Lung microvascular endothelial cell (primary cell): ENCODE measurements around the gene KRT34. TPM values are rescaled to one million over a fixed set of nuclear protein-coding genes. Genes with fewer than 3 reads are reported as not detected.
"Not testable (repeated sequence)": the region's sequence is repeated elsewhere in the genome, so short reads cannot be mapped to it uniquely, and the experiment has no call there.

Experiments used
- DNase-seq, 2 donors: peaks; one replicate each; pipeline versions ENCODE4 v3.0.0 to v3.0.0-alpha.2; 2010; ENCODE audit warnings: low read depth in 2 of 2
- total RNA-seq: library from RNA; depleted of rRNA; stranded (reverse); fragments of >200 nt; gene quantifications from 2 replicates; pipeline ENCODE4 v1.2.1, GENCODE V29; 2014

The KRT34 gene
- total RNA-seq, 1 donor from 2014 or later: not detected

GRCh38 chr17:41367426-41368075 lies 14.6 kb downstream of the KRT34 start:
- no peak for DNase-seq

- DNase-seq: no peak
Measured at GRCh38 chr17:41366070-41366469, 16.0 kb downstream of the KRT34 start.

- no peak for DNase-seq
Measured at GRCh38 chr17:41363881-41364280, 18.2 kb downstream of the KRT34 start.

GRCh38 chr17:41360296-41360995 lies 21.7 kb downstream of the KRT34 start:
- DNase-seq: no peak

- no peak for DNase-seq
Measured at GRCh38 chr17:41354536-41354935, 27.6 kb downstream of the KRT34 start.

GRCh38 chr17:41352597-41353366 lies 29.3 kb downstream of the KRT34 start:
- no peak for DNase-seq

- DNase-seq: no peak
Measured at GRCh38 chr17:41351177-41351576, 30.9 kb downstream of the KRT34 start.

GRCh38 chr17:41350381-41350878 lies 31.7 kb downstream of the KRT34 start, which contains the start of gene KRT33A:
KRT33A (minus strand) TSS chr17:41350828; CDS start chr17:41350767, 61 bp downstream.
- not testable (repeated sequence) for DNase-seq

GRCh38 chr17:41347869-41348760 lies 34.0 kb downstream of the KRT34 start:
- no peak for DNase-seq

- not testable (repeated sequence) for DNase-seq
Measured at GRCh38 chr17:41346421-41346820, 35.7 kb downstream of the KRT34 start.

GRCh38 chr17:41345992-41346391 lies 36.1 kb downstream of the KRT34 start:
- DNase-seq: no peak

- DNase-seq: no peak
Measured at GRCh38 chr17:41343029-41343428, 39.1 kb downstream of the KRT34 start.

GRCh38 chr17:41340934-41341861 lies 40.9 kb downstream of the KRT34 start:
- no peak for DNase-seq

- DNase-seq: no peak
Measured at GRCh38 chr17:41340494-41340893, 41.6 kb downstream of the KRT34 start.

GRCh38 chr17:41339571-41340172 lies 42.4 kb downstream of the KRT34 start:
- DNase-seq: no peak

- DNase-seq: no peak
Measured at GRCh38 chr17:41338961-41339485, 43.1 kb downstream of the KRT34 start.

- no peak for DNase-seq
Measured at GRCh38 chr17:41335747-41336146, 46.4 kb downstream of the KRT34 start.

- DNase-seq: no peak
Measured at GRCh38 chr17:41334385-41335305, 47.5 kb downstream of the KRT34 start.
